ENCODE results near the gene PKN3. TPM values are rescaled to one million over a fixed set of nuclear protein-coding genes. Genes with fewer than 3 reads are reported as not detected.

Gene PKN3
- total and polyA plus RNA-seq, 9 of the 15 experiments (the other 6 are each of a cell fraction or from before 2014, with no cell fraction given) = 0.82 to 49.2 (median 19.7) TPM

DNA sequence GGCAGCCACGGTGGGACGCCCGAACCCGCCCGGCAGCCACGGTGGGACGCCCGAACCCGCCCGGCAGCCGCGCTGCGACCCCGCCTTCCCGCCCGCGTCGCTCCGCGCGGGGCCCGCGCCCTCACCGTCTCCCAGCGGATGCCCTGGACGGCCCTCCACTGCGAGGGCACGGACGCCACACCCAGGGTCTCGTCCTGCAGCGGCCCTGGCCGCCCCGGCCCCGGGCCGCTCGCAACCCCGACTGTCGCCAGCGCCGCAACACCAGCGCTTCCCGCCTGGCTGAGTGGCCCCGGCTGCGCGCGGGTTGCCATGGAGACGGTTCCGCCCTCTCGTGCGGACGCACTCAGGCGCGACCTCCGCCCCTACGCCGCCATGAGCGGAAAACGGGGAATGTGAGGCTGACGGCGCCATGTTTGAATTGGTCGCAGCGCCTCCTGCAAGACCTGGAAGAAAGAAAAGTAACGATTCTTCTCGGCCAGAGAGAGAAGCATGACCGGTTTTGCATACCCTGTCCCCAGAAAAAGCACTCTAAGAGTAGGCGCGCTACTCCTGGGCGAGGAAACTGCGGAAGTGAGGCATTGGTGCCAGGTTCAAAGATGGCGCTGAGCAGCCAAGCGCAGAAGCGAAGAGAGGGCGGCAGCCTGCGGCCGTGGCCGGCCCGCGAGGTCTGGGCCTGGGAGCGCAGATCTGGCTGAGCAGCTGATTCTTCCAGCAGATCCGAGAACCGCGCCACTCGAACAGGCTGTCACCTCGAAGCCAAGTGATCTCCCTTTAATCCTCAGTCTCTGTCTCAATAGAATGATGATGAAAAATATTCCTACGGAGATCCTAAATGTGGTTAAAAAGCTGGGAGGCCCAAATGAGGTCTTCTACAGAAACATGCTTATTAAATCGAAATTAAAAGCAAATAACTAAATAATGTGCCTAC is 45.6 kb upstream of the PKN3 start, which contains the start of gene DYNC2I2 (continued):
- TF ChIP-seq, protein P1, sequence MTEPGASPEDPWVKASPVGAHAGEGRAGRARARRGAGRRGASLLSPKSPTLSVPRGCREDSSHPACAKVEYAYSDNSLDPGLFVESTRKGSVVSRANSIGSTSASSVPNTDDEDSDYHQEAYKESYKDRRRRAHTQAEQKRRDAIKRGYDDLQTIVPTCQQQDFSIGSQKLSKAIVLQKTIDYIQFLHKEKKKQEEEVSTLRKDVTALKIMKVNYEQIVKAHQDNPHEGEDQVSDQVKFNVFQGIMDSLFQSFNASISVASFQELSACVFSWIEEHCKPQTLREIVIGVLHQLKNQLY (CRISPR knock-in tag; conservative IDR thresholded peaks at IDR 0.05) = peak; percentile 85 to 87; a peak in 3 of 4 replicates
- TF ChIP-seq, protein P2, sequence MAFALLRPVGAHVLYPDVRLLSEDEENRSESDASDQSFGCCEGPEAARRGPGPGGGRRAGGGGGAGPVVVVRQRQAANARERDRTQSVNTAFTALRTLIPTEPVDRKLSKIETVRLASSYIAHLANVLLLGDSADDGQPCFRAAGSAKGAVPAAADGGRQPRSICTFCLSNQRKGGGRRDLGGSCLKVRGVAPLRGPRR (CRISPR knock-in tag; IDR thresholded peaks at IDR 0.05) = peak; percentile 77; the same call in 1 of the 2 replicates
- TF ChIP-seq SIN3A (IDR thresholded peaks at IDR 0.05; ENCODE audit: borderline replicate concordance in 2 of 2, control insufficient read depth in 1 of 2, low read depth in 2 of 2, low read length in 2 of 2) (peak; percentile 86 to 89; a peak in 3 of 4 replicates), ZNF583 (CRISPR knock-in tag; IDR thresholded peaks at IDR 0.05) (peak; percentile 95), TOE1 (IDR thresholded peaks at IDR 0.05; ENCODE audit: borderline replicate concordance) (peak; percentile 80), TOE1 (CRISPR knock-in tag; IDR thresholded peaks at IDR 0.05; ENCODE audit: borderline replicate concordance, low read depth) (peak; percentile 90), JUN (IDR thresholded peaks at IDR 0.05; ENCODE audit: borderline replicate concordance, low read depth, low read length) (peak; percentile 44; the same call in 1 of the 2 replicates), JUN (CRISPR knock-in tag; IDR thresholded peaks at IDR 0.05; ENCODE audit: borderline replicate concordance) (no peak), PHF20 (IDR thresholded peaks at IDR 0.05; ENCODE audit: partially characterized antibody) (peak; percentile 95), FOXM1 (IDR thresholded peaks at IDR 0.05; ENCODE audit: low read depth) (0 out of 2 replicates have a peak, but pooled peaks have one; percentile 29), FOXM1 (CRISPR knock-in tag; IDR thresholded peaks at IDR 0.05; ENCODE audit: low read depth) (0 out of 2 replicates have a peak, but pooled peaks have one; percentile 70), SREBF2 (CRISPR knock-in tag; IDR thresholded peaks at IDR 0.05) (no peak), HNRNPH1 (optimal IDR thresholded peaks at IDR 0.05; ENCODE audit: low read depth, low read length) (no peak), BACH1 (tag; IDR thresholded peaks at IDR 0.05) (peak; percentile 96; the same call in 1 of the 2 replicates), NCOA6 (IDR thresholded peaks at IDR 0.05) (no peak), ZNF212 (CRISPR knock-in tag; IDR thresholded peaks at IDR 0.05) (peak; percentile 90; the same call in 1 of the 2 replicates), NR2C1 (IDR thresholded peaks at IDR 0.05) (no peak), NR2C1 (tag; IDR thresholded peaks at IDR 0.05) (peak; percentile 100), TRIM28 (IDR thresholded peaks at IDR 0.05) (no peak; the same call in 1 of the 2 replicates), ZNF41 (CRISPR knock-in tag; conservative IDR thresholded peaks at IDR 0.05) (0 out of 2 replicates have a peak, but pooled peaks have one; percentile 57), FOXA1 (IDR thresholded peaks at IDR 0.05; ENCODE audit: borderline replicate concordance) (no peak), SREBF1 (IDR thresholded peaks at IDR 0.05; ENCODE audit: borderline replicate concordance, low read depth, low read length) (no peak), RCOR1 (IDR thresholded peaks at IDR 0.05; ENCODE audit: borderline replicate concordance in 1 of 2, low read depth in 2 of 2, low read length in 2 of 2) (peak in 1 of 2 experiments; percentile 58; a peak in 2 of 4 replicates), CHCHD3 (CRISPR knock-in tag; IDR thresholded peaks at IDR 0.05) (no peak; the same call in 1 of the 2 replicates), KLF1 (tag; IDR thresholded peaks at IDR 0.05) (peak; percentile 99), ZNF717 (CRISPR knock-in tag; IDR thresholded peaks at IDR 0.05) (no peak)
- TF ChIP-seq, protein P3, sequence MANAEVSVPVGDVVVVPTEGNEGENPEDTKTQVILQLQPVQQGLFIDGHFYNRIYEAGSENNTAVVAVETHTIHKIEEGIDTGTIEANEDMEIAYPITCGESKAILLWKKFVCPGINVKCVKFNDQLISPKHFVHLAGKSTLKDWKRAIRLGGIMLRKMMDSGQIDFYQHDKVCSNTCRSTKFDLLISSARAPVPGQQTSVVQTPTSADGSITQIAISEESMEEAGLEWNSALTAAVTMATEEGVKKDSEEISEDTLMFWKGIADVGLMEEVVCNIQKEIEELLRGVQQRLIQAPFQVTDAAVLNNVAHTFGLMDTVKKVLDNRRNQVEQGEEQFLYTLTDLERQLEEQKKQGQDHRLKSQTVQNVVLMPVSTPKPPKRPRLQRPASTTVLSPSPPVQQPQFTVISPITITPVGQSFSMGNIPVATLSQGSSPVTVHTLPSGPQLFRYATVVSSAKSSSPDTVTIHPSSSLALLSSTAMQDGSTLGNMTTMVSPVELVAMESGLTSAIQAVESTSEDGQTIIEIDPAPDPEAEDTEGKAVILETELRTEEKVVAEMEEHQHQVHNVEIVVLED (CRISPR knock-in tag; IDR thresholded peaks at IDR 0.05) = peak; percentile 99

Measured in K562 (cell line).